Ascending aorta (tissue), 2 donors: ENCODE measurements around the gene COG4. TPM values are rescaled to one million over a fixed set of nuclear protein-coding genes. Genes with fewer than 3 reads are reported as not detected.
"Not testable (repeated sequence)": the region's sequence is repeated elsewhere in the genome, so short reads cannot be mapped to it uniquely, and the experiment has no call there.

Experiments used
- DNase-seq, 2 donors: peaks; one replicate each; pipeline ENCODE4 v3.0.0-alpha.2; 2019; ENCODE audit warnings: low spot score in 2 of 2
- H3K27ac ChIP-seq, 2 donors: fragments of 200-600 bp; sonication (generic); one replicate each; pipeline ENCODE4 v1.5.1; 2016 to 2017; ENCODE audit warnings: mild to moderate bottlenecking in 1 of 2
- H3K27me3 ChIP-seq: fragments of 200-600 bp; sonication (generic); one replicate; pipeline ENCODE4 v1.5.1; 2017
- H3K36me3 ChIP-seq, 2 donors: fragments of 200-600 bp; sonication (generic); one replicate each; pipeline ENCODE4 v1.5.1; 2016
- H3K4me1 ChIP-seq, 2 donors: fragments of 200-600 bp; sonication (generic); one replicate each; pipeline ENCODE4 v1.5.1; 2016 to 2017; ENCODE audit warnings: mild to moderate bottlenecking in 1 of 2
- H3K4me3 ChIP-seq, 2 donors: fragments of 200-600 bp; sonication (generic); one replicate each; pipeline ENCODE4 v1.5.1; 2016 to 2017; ENCODE audit warnings: mild to moderate bottlenecking in 1 of 2
- H3K9me3 ChIP-seq, 2 donors: fragments of 200-600 bp; sonication (generic); one replicate each; pipeline ENCODE4 v1.5.1; 2016
- CTCF ChIP-seq, 3 experiments: fragments of 200-600 bp in 2 of 3; fragments of 450-650 bp in 1 of 3; sonication (generic) in 2 of 3; IDR thresholded peaks; one replicate each; pipeline ENCODE4 v1.5.1; 2016 to 2019; ENCODE audit warnings: antibody characterized with exemption in 3 of 3, mild to moderate bottlenecking in 1 of 3, moderate library complexity in 1 of 3
- intact Hi-C: fragments of 100-400 bp; cut with DNase I; formaldehyde crosslinking; loops from one replicate; pipeline ENCODE4 v1.15.1; 2023
- total RNA-seq: library from RNA; depleted of rRNA; stranded (reverse); fragments of >200 nt; gene quantifications from one replicate; pipeline ENCODE4 v1.1.0, GENCODE V29; 2016

The COG4 gene
- total RNA-seq, 1 donor from 2014 or later = 59.1 TPM

- no peaks in the 10 kb centered on the region for H3K27me3 ChIP-seq
- no peak overlapping the region for H3K4me3 ChIP-seq
- H3K4me1 ChIP-seq = no peaks in the 10 kb centered on the region
- TF ChIP-seq CTCF (IDR thresholded peaks at IDR 0.05) = no peak
- H3K9me3 ChIP-seq = no peaks in the 10 kb centered on the region
- peaks cover 91 to 98% of the 10 kb centered on the region in 2 donors for H3K36me3 ChIP-seq
- intact Hi-C loops = no loop called here
- no peak overlapping the region for H3K27ac ChIP-seq
- no peak for DNase-seq
Measured at GRCh38 chr16:70544548-70544947, 21.2 kb upstream of the COG4 start.

GRCh38 chr16:70540994-70541393, 17.6 kb upstream of the COG4 start:
- Histone ChIP-seq H3K4me3 (no peak overlapping the region), H3K9me3 (no peaks in the 10 kb centered on the region), H3K27me3 (no peaks in the 10 kb centered on the region), H3K27ac (no peak overlapping the region), H3K36me3 (peaks cover 97 to 99% of the 10 kb centered on the region in 2 donors), H3K4me1 (no peaks in the 10 kb centered on the region)
- TF ChIP-seq CTCF (IDR thresholded peaks at IDR 0.05) = no peak
- DNase-seq = no peak
- intact Hi-C loops = no loop called here

DNA sequence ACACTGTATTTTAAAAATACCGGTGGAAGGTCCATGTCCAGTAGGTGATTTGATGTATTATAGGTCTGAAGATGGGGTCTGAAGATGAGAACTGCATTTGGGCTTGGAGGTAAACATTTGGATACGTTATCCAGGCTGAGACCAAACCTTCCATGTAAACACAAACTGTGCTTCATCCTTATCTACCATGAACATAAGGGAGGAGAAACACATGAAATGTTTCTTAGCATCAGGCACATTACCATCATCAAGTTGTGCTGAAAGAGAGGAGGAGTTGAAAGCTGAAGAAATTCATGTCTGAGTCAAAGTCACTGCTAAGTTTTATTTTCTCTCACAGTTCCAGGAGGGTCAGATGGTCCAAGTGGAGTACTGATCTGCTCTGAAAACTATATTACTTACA, 11.6 kb upstream of the COG4 start:
- Histone ChIP-seq H3K27ac (no peak overlapping the region), H3K9me3 (no peaks in the 10 kb centered on the region), H3K27me3 (no peaks in the 10 kb centered on the region), H3K36me3 (peaks cover 95 to 100% of the 10 kb centered on the region in 2 donors), H3K4me3 (no peak overlapping the region), H3K4me1 (no peaks in the 10 kb centered on the region)
- no peak for TF ChIP-seq CTCF (IDR thresholded peaks at IDR 0.05)
- intact Hi-C loops = no loop called here
- DNase-seq = no peak

GRCh38 chr16:70529954-70530353, 6.6 kb upstream of the COG4 start:
- not testable (repeated sequence) for DNase-seq, H3K4me3 ChIP-seq, H3K27ac ChIP-seq, H3K27me3 ChIP-seq, H3K9me3 ChIP-seq
- peaks cover 60 to 85% of the 10 kb centered on the region in 2 donors for H3K36me3 ChIP-seq
- intact Hi-C loops = loop anchor here (1.0 to 5.0 kb wide), 4 partner anchors 42 to 242 kb away; no protein-coding TSS in a partner anchor
- H3K4me1 ChIP-seq = peaks cover 5 to 22% of the 10 kb centered on the region in 2 donors

GRCh38 chr16:70529051-70529777, 5.9 kb upstream of the COG4 start:
- no peak for DNase-seq
- H3K4me3 ChIP-seq = no peak overlapping the region
- H3K4me1 ChIP-seq = peaks cover 8 to 24% of the 10 kb centered on the region in 2 donors
- H3K36me3 ChIP-seq = peaks cover 53 to 77% of the 10 kb centered on the region in 2 donors
- H3K27me3 ChIP-seq = no peaks in the 10 kb centered on the region
- TF ChIP-seq CTCF (IDR thresholded peaks at IDR 0.05) = peak; percentile 37 to 52 (median 51)
- H3K9me3 ChIP-seq = no peaks in the 10 kb centered on the region
- intact Hi-C loops = loop anchor here (1.0 to 5.0 kb wide), 4 partner anchors 43 to 243 kb away; no protein-coding TSS in a partner anchor
- no peak overlapping the region for H3K27ac ChIP-seq

DNA sequence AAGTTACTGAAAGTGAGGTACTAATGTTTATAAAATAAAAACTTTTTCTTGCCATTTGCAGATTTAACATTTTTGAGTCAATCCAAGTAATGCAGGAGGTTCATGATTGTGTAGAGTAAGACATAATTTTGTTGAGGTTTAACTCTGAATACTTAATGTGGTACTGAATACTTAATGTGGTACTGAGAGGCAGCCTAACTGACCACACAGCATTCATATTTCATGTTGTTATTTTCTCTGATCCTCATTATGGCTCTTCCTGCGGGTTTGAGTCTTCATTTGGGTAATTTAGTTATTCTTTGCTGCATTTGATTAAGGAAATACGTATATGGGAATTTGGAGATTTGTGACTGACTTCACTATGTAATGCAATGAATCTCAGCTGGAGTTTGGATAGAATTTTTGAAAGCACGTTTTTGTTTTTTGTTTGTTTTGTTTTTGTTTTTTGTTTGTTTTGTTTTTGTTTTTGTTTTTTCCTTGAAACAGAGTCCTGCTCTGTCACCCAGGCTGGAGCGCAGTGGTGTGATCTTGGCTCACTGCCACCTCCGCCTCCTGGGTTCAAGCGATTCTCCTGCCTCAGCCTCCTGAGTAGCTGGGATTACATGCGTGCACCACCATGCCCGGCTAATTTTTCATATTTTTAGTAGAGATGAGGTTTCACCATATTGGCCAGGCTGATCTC, 4.1 kb upstream of the COG4 start:
- Histone ChIP-seq H3K27ac (no peak overlapping the region), H3K9me3 (no peaks in the 10 kb centered on the region), H3K27me3 (no peaks in the 10 kb centered on the region), H3K4me3 (no peak overlapping the region), H3K4me1 (peaks cover 8 to 25% of the 10 kb centered on the region in 2 donors), H3K36me3 (peaks cover 37 to 60% of the 10 kb centered on the region in 2 donors)
- DNase-seq = no peak
- intact Hi-C loops = loop anchor here (5.0 kb wide), 3 partner anchors 45 to 245 kb away; no protein-coding TSS in a partner anchor
- TF ChIP-seq CTCF (IDR thresholded peaks at IDR 0.05) = no peak
